Activated CD8-positive, alpha-beta memory T cell treated with anti-CD3 and anti-CD28 coated beads for 24 hours (primary cell): ENCODE measurements around the gene NXF2B.
"Not testable (repeated sequence)": the region's sequence is repeated elsewhere in the genome, so short reads cannot be mapped to it uniquely, and the experiment has no call there.

Source experiments
- DNase-seq: peaks from one replicate; pipeline ENCODE4 v3.0.0-alpha.2; 2020

Gene NXF2B, protein sequence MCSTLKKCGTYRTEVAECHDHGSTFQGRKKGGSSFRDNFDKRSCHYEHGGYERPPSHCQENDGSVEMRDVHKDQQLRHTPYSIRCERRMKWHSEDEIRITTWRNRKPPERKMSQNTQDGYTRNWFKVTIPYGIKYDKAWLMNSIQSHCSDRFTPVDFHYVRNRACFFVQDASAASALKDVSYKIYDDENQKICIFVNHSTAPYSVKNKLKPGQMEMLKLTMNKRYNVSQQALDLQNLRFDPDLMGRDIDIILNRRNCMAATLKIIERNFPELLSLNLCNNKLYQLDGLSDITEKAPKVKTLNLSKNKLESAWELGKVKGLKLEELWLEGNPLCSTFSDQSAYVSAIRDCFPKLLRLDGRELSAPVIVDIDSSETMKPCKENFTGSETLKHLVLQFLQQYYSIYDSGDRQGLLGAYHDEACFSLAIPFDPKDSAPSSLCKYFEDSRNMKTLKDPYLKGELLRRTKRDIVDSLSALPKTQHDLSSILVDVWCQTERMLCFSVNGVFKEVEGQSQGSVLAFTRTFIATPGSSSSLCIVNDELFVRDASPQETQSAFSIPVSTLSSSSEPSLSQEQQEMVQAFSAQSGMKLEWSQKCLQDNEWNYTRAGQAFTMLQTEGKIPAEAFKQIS

DNA sequence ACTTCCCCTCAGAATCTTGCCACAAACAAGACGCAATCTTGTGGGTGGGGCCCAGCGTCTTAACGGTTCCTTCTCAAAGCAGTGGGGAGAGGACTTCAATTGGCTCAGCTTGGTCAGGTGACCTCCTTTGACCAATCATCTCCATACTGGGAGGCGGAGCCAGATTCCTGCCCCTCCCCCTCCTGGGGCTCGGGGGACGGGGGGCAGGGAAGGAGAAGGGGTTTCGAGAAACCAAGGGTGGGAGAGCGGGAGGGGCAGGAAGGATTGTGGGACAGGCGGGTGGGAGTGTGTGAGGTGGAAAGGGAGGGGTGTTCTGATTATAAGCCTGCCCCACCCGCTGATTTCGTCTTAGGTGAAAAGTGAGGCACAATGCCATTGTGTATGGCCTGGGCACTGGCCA is at the start of gene NXF2B:
Gene NXF2B, minus strand, starts transcription at position 101 of the 400 bp plus-strand sequence. CDS start 59,972 bp downstream, outside the sequence.
- not testable (repeated sequence) for DNase-seq

DNA sequence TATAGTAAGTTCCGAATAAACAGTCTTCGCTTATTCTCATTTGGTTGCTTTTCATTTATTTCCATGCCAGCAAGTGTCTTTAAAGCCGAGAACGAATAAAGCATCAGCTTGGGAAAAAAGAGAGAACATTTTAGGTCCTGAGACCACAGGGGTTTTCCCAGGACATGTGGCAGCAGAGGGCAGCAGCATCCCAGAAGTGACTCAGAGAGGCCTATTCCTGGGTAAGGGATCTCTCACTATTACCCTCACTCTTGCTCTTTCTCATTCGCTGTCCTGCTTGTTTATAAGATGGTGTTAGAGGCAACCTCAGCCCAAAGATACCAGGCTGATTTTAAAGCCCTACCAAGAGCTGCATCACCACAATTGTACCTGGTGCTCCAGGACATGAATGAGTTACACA is 39.0 kb upstream of the NXF2B start:
- DNase-seq: not testable (repeated sequence)

DNA sequence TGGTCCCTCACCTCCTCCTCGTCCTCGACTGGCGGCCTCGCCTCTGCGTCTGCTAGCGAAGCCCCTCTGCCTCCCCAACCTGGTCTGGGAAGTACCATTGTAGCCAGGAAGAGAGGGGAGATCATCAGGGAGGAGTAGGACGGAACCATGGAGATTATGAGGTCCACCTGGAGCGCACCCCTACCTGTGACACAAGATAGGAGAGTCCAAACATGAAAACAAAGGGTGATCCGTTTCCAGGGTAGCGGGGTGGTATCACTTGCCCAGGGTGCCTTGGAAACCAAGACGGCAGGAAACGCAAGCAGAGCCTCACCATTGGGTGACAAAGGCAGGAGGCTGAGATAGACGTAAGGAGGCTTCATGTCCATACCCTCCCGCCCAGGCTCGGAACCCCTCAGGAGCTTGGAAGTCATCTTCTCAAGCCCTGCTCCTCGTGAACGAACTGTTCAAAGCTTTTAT is 32.0 kb upstream of the NXF2B start, which contains the start of gene TCP11X2:
Gene TCP11X2, minus strand, starts transcription at position 51 of the 459 bp plus-strand sequence.
- DNase-seq: not testable (repeated sequence)

DNA sequence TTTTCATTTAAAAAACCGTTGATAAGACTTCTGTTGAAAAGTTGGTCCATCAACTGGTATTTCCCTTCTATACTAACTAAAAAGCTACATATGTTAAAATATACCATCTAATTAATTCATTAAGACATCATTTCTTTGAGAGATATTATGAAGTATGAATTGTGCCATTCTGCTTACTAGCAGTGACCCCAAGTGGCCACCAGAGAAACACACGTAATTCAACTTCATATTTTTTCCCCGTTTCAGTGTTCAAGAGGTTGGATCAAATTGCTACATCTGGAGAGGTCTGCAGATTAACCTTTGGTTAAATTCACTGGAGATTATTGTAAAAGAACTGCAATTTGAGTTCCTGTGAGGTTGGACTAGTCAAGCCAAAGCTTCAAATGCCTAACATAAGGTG is 30.4 kb upstream of the NXF2B start:
- not testable (repeated sequence) for DNase-seq

DNA sequence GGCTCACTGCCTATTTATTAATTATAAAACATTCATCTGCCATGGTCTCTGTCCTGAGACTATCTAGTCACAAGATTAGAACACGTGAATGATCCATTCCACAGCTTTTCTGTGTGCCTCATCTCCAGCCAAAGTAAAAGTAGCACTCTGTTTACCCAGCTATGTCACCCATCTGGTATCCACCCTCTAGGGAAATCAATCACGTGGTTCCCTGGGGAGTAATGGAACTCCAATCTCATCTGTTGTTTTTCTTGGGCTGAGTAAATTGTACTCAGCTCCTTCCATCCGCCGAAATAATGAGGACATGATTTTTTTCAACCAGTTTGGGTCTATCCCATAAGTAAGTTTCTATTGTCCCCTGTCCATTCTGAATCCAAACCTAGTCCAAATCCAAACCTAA is 18.8 kb upstream of the NXF2B start:
- DNase-seq: not testable (repeated sequence)

DNA sequence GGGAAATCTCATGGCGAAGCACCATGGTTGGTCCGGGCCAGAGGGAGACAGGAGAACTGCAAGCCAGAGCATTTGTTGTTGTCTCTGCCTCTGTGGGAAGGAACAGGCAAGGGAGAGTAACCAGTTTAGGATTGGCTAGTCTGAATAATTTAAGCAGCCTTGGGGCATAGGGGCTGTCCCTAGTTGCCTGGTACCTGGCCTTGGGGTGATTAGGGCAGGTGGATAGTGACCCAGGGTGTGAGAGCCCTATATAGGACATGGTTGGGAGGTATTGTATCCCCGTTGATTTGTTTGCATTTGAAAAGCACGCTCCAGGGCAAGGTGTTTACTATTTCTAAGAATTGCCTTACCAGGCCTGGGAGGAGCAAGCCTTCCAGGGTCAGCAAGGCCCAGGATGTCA is 25.3 kb downstream of the NXF2B start:
- DNase-seq: not testable (repeated sequence)

DNA sequence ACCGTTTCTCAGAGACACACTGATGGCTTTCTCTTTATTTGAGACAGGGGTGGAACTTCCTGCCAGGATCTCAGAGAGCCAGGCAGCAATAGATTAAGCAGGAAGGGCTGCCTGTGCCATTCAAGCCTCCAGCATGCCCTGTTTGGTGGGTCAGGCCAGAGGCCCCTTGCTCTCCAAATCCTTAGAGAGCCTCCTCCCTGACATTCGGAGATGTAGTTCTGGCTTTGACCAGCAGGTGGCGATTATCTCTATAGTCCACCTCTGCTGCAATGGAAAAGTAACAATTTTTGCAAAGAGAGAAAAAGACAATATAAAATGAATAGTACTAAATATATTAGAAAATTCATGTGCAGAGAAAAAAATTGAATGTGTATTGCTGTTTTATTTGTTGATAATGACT is 93.9 kb downstream of the NXF2B start:
- DNase-seq: peak; percentile 89

DNA sequence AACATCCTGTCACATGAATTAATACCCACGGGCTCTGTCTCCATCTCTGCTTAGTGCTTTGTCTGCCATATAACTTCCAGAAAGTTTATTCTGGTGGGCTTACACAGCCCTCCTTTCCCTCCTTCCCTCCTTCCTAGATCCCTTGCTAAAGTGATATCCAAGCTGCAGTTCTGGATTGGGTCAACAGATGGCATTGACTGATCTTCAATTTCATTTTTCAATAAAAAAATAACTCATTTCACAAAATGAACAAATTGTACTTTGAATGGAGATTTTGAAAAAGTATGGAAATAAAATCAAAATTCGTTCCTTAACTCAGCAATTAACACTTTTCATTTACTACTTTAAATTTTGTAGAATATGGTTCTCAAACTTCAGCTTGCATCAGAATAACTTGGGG is 97.9 kb downstream of the NXF2B start:
- no peak for DNase-seq

DNA sequence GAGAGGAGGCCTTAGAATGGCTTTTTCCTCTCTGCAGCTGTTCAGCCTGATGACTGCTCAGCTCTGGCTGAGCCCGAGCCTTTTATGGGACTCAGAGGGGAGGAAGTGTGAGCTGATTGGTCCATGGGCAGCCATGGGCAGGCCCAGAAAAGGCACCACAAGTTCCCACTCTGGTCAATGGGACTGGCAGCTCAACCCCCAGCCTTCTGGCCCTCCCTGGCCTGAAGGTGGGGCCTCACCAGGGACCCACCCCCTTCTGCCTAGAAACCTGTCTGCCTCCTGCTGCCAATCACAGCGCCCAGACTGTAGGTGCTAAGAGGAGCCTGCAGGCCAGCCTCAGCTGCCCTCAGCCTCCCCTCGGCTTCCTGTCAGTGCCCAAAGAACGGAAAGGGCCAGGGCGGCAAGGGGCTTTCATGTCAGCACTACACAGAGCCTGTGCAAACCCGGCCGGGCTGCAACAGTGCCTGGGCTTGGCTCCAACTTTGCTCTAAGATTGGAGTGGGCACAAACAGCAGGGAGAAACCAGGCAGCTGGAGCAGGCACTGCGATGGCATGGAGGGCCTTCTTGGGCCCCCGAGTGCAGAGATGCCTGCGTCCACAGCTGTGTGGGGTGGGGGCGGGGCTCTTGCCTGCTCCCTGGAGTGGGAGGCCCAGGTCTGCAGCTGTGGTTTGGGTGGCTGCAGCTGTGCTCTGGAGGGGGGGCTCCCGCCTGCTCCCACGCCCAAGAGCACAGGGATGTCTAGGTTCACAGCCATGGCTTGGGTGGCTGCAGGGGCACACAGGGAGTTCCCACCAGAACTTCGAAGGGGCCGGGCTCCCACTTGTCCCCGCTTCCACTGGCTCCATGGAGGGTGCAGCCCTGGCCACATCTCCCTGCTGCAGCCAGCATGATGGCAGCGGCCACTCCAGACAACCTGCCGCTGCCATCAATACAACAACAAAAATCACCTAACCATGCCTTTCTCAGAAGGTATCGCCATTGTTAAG is 100.2 kb downstream of the NXF2B start:
- no peak for DNase-seq

DNA sequence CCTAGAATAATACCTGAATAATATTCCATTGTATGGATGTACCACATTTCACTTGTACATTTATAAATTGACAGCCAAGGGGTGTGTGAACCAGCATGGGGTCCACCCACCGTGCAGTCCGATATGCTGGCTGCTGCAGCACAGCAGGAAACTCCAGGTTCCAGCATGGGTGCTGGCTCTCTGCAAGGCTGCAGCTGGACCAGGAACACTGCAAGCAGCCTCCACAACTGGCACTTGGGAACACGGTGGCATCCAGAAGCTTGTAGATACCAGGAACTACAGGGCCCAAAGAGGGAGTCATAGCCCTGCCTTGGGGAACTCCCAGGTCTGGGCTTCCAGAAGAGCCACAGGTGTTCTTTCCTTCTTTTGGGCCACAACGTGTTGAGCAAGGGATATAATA is 101.6 kb downstream of the NXF2B start:
- no peak for DNase-seq
